Keratinocyte (primary cell): ENCODE measurements around the gene REV1. TPM values are rescaled to one million over a fixed set of nuclear protein-coding genes. Genes with fewer than 3 reads are reported as not detected.

ENCODE experiments used
- DNase-seq: peaks from one replicate; pipeline ENCODE4 v3.0.0-alpha.2; 2011; ENCODE audit warnings: low read depth, missing footprints, low spot score
- FAIRE-seq: peaks from 2 replicates; lab custom pipeline; 2011; peaks lifted over from hg19 to GRCh38; lab: Jason Lieb, UNC
- H2AFZ ChIP-seq: 2 replicates; pipeline ENCODE4 v1.6.0; 2012; ENCODE audit warnings: low read length, control low read depth, inconsistent platforms; ENCODE audit not compliant: control insufficient read depth
- H3K27ac ChIP-seq: 2 replicates; pipeline ENCODE4 v1.5.1; 2011; ENCODE audit warnings: low read length; ENCODE audit not compliant: control insufficient read depth, insufficient read depth
- H3K27me3 ChIP-seq: 3 replicates; pipeline ENCODE4 v1.6.0; 2011; ENCODE audit warnings: low read length; ENCODE audit not compliant: control insufficient read depth, insufficient read depth; ENCODE audit errors: extremely low read depth
- H3K36me3 ChIP-seq, 2 experiments: 2 replicates in 1 of 2; 3 replicates in 1 of 2; pipeline ENCODE4 v1.5.1; 2011; ENCODE audit warnings: low read length in 2 of 2, mild to moderate bottlenecking in 1 of 2; ENCODE audit not compliant: control insufficient read depth in 2 of 2, insufficient read depth in 2 of 2; ENCODE audit errors: extremely low read depth in 1 of 2
- H3K4me1 ChIP-seq: 3 replicates; pipeline ENCODE4 v1.5.1; 2011; ENCODE audit warnings: low read length; ENCODE audit not compliant: control insufficient read depth, insufficient read depth; ENCODE audit errors: extremely low read depth
- H3K4me2 ChIP-seq: 3 replicates; pipeline ENCODE4 v1.6.0; 2011; ENCODE audit warnings: low read depth, low read length; ENCODE audit not compliant: control insufficient read depth, insufficient read depth; ENCODE audit errors: extremely low read depth
- H3K4me3 ChIP-seq, 3 experiments: fragments of 200-600 bp in 1 of 3; sonication (generic) in 1 of 3; 2 replicates in 2 of 3; 3 replicates in 1 of 3; pipeline ENCODE4 v1.5.1; 2011 to 2016; ENCODE audit warnings: low read length in 3 of 3, mild to moderate bottlenecking in 3 of 3, control low read depth in 2 of 3, inconsistent platforms in 1 of 3, low read depth in 1 of 3, mixed read lengths in 1 of 3, mixed run types in 1 of 3, moderate library complexity in 1 of 3; ENCODE audit not compliant: control insufficient read depth in 2 of 3, insufficient read depth in 2 of 3; ENCODE audit errors: extremely low read depth in 1 of 3
- H3K79me2 ChIP-seq: 2 replicates; pipeline ENCODE4 v1.6.0; 2012; ENCODE audit warnings: low read length; ENCODE audit not compliant: control insufficient read depth, insufficient read depth
- H3K9ac ChIP-seq: 3 replicates; pipeline ENCODE4 v1.6.0; 2011; ENCODE audit warnings: low read length; ENCODE audit not compliant: control insufficient read depth, insufficient read depth; ENCODE audit errors: extremely low read depth
- H3K9me1 ChIP-seq: 3 replicates; pipeline ENCODE4 v1.6.0; 2011; ENCODE audit warnings: low read length; ENCODE audit not compliant: control insufficient read depth, insufficient read depth; ENCODE audit errors: extremely low read depth
- H3K9me3 ChIP-seq: 2 replicates; pipeline ENCODE4 v1.5.1; 2012; ENCODE audit warnings: low read depth, low read length; ENCODE audit not compliant: control insufficient read depth
- H4K20me1 ChIP-seq: 3 replicates; pipeline ENCODE4 v1.6.0; 2011; ENCODE audit warnings: low read length; ENCODE audit not compliant: control insufficient read depth, insufficient read depth; ENCODE audit errors: extremely low read depth
- CTCF ChIP-seq, 3 experiments: IDR thresholded peaks in 1 of 3; conservative IDR thresholded peaks in 1 of 3; optimal IDR thresholded peaks in 1 of 3; 2 replicates in 2 of 3; 3 replicates in 1 of 3; pipeline versions ENCODE3 to v1.5.1; 2011; ENCODE audit warnings: low read length in 3 of 3, mild to moderate bottlenecking in 3 of 3, moderate library complexity in 2 of 3, control low read depth in 1 of 3, inconsistent platforms in 1 of 3; ENCODE audit not compliant: insufficient read depth in 2 of 3; ENCODE audit errors: extremely low read depth in 1 of 3
- EZH2 ChIP-seq: IDR thresholded peaks from one replicate; pipeline ENCODE4 v1.6.1; 2012; ENCODE audit warnings: inconsistent platforms, mild to moderate bottlenecking, low read length, moderate library complexity
- dilution Hi-C: fragments of 300-500 bp; cut with MboI; formaldehyde crosslinking; loops from one replicate; pipeline ENCODE4 v1.7.0; 2020; ENCODE audit warnings: low sequenced_read_pairs; ENCODE audit not compliant: extremely low pct_ligation_motif_present
- polyA plus RNA-seq, 5 experiments: library from polyadenylated mRNA; depleted of rRNA in 3 of 5; stranded (reverse) in 3 of 5; stranded (forward) in 1 of 5; unstranded in 1 of 5; fragments of >200 nt; gene quantifications; 1 replicate in 1 of 5; 2 replicates in 3 of 5; 3 replicates in 1 of 5; pipeline versions ENCODE4 v1.2.1 to v1.2.3, GENCODE V29; 2011 to 2012; ENCODE audit warnings: missing spikeins in 2 of 5, low read depth in 1 of 5, low replicate concordance in 1 of 5

REV1 gene
- polyA plus RNA-seq, 1 donor (not counting 4 experiments of a cell fraction or from before 2014, with no cell fraction given) = 56.4 TPM

GRCh38 chr2:99481941-99482340, 7.9 kb downstream of the REV1 start:
- Histone ChIP-seq H4K20me1 (no peaks in the 10 kb centered on the region), H3K27me3 (no peaks in the 10 kb centered on the region), H3K4me3 (no peak overlapping the region), H3K4me1 (peaks cover 65% of the 10 kb centered on the region), H3K79me2 (peaks cover 99% of the 10 kb centered on the region), H2AFZ (no peak overlapping the region), H3K4me2 (no peak overlapping the region), H3K9ac (peak overlapping the region; percentile 18), H3K36me3 (peaks cover 0 to 3% of the 10 kb centered on the region in 2 experiments), H3K27ac (peak overlapping the region; percentile 83), H3K9me1 (no peaks in the 10 kb centered on the region), H3K9me3 (no peaks in the 10 kb centered on the region)
- TF ChIP-seq EZH2 = no peak
- TF ChIP-seq CTCF (optimal IDR thresholded peaks at IDR 0.05 in 1 of 3, IDR thresholded peaks at IDR 0.05 in 1 of 3, conservative IDR thresholded peaks at IDR 0.05 in 1 of 3; ENCODE audit: extremely low read depth in 1 of 3, insufficient read depth in 2 of 3, low read length in 3 of 3) = no peak
- dilution Hi-C loops = no loop called here
- no peak for DNase-seq
- FAIRE-seq = no peak

- H3K4me3 ChIP-seq = no peak overlapping the region
- FAIRE-seq (no peak), DNase-seq (no peak)
- H3K36me3 ChIP-seq = peaks cover 0 to 4% of the 10 kb centered on the region in 2 experiments
- H4K20me1 ChIP-seq = no peaks in the 10 kb centered on the region
- peaks cover 99% of the 10 kb centered on the region for H3K79me2 ChIP-seq
- no peaks in the 10 kb centered on the region for H3K9me3 ChIP-seq
- H3K27me3 ChIP-seq = no peaks in the 10 kb centered on the region
- no peak overlapping the region for H2AFZ ChIP-seq
- peak overlapping the region; percentile 83 for H3K27ac ChIP-seq
- TF ChIP-seq EZH2 = no peak
- no peak for TF ChIP-seq CTCF (optimal IDR thresholded peaks at IDR 0.05 in 1 of 3, IDR thresholded peaks at IDR 0.05 in 1 of 3, conservative IDR thresholded peaks at IDR 0.05 in 1 of 3; ENCODE audit: extremely low read depth in 1 of 3, insufficient read depth in 2 of 3, low read length in 3 of 3)
- peaks cover 65% of the 10 kb centered on the region for H3K4me1 ChIP-seq
- H3K4me2 ChIP-seq = peak overlapping the region; percentile 13
- dilution Hi-C loops = no loop called here
- H3K9ac ChIP-seq = peak overlapping the region; percentile 18
- no peaks in the 10 kb centered on the region for H3K9me1 ChIP-seq
These were observed 8.3 kb downstream of the REV1 start for GRCh38 chr2:99481527-99481926.
